Gastrocnemius medialis (tissue), 4 donors: ENCODE data around the gene INPP5A.

Experiments used
- POLR2A ChIP-seq, 2 donors: fragments of 450-650 bp; IDR thresholded peaks; one replicate each; pipeline ENCODE4 v1.6.1; 2017; ENCODE audit warnings: antibody characterized with exemption in 2 of 2, mild to moderate bottlenecking in 2 of 2, moderate library complexity in 2 of 2
- TF ChIP-seq, protein P1 (sequence below), 5 experiments: fragments of 450-650 bp in 3 of 5; fragments of 200-600 bp in 2 of 5; sonication (generic) in 2 of 5; IDR thresholded peaks in 4 of 5; conservative IDR thresholded peaks in 1 of 5; 1 replicate in 4 of 5; 2 replicates in 1 of 5; pipeline ENCODE4 v1.5.1; 2016 to 2019; ENCODE audit warnings: antibody characterized with exemption in 5 of 5, mild to moderate bottlenecking in 3 of 5, moderate library complexity in 3 of 5

DNA sequence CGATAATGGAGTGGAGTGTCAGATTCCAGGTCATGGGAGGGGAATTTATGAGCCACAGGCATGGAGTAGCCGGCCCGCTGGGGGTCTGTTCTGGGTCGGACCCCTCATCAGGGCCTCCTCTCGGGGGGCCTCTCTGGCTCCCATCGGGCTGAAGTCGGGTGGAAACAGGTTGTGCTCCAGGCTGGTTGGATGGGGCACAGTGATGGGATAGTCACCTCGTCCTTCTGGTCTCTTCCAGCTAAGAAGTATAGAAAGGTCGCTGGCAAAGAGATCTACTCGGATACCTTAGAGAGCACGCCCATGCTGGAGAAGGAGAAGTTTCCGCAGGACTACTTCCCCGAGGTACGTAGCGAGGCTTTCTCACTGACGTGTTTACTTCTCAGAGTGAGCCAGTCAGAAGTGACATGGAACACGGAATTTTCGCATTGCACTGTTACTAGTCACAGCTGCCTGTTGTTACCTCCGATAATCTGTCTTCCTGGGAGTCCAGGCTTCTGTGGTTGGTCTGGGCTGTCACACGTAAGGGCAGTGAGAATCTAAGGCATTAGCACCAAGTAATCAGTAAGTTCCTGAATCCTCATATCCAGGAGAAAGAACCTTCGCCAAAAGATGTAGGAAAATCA, 160.1 kb downstream of the INPP5A start:
- no peak for TF ChIP-seq POLR2A (IDR thresholded peaks at IDR 0.05)
- TF ChIP-seq, protein P1, sequence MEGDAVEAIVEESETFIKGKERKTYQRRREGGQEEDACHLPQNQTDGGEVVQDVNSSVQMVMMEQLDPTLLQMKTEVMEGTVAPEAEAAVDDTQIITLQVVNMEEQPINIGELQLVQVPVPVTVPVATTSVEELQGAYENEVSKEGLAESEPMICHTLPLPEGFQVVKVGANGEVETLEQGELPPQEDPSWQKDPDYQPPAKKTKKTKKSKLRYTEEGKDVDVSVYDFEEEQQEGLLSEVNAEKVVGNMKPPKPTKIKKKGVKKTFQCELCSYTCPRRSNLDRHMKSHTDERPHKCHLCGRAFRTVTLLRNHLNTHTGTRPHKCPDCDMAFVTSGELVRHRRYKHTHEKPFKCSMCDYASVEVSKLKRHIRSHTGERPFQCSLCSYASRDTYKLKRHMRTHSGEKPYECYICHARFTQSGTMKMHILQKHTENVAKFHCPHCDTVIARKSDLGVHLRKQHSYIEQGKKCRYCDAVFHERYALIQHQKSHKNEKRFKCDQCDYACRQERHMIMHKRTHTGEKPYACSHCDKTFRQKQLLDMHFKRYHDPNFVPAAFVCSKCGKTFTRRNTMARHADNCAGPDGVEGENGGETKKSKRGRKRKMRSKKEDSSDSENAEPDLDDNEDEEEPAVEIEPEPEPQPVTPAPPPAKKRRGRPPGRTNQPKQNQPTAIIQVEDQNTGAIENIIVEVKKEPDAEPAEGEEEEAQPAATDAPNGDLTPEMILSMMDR (IDR thresholded peaks at IDR 0.05 in 4 of 5, conservative IDR thresholded peaks at IDR 0.05 in 1 of 5): no peak
